Esophagus (tissue), 2 donors: ENCODE results near the gene CCDC57. TPM values are rescaled to one million over a fixed set of nuclear protein-coding genes. Genes with fewer than 3 reads are reported as not detected.

Experiments
- H3K27ac ChIP-seq, 2 donors: one replicate each; pipeline ENCODE4 v1.5.1; 2013; ENCODE audit warnings: low read depth in 2 of 2, mild to moderate bottlenecking in 2 of 2, inconsistent platforms in 1 of 2, low read length in 1 of 2, moderate library complexity in 1 of 2
- H3K27me3 ChIP-seq, 2 donors: one replicate each; pipeline ENCODE4 v1.6.1; 2013; ENCODE audit warnings: low read length in 2 of 2, control low read depth in 1 of 2, mild to moderate bottlenecking in 1 of 2; ENCODE audit not compliant: insufficient read depth in 2 of 2, control insufficient read depth in 1 of 2
- H3K36me3 ChIP-seq, 2 donors: one replicate each; pipeline ENCODE4 v1.6.1; 2013; ENCODE audit warnings: low read length in 1 of 2; ENCODE audit not compliant: control insufficient read depth in 2 of 2, insufficient read depth in 2 of 2
- H3K4me1 ChIP-seq, 2 donors: one replicate each; pipeline ENCODE4 v1.6.1; 2013; ENCODE audit warnings: low read length in 1 of 2; ENCODE audit not compliant: control insufficient read depth in 2 of 2, insufficient read depth in 2 of 2
- H3K4me3 ChIP-seq, 2 donors: one replicate each; pipeline ENCODE4 v1.5.1; 2013; ENCODE audit warnings: low read length in 2 of 2, mild to moderate bottlenecking in 2 of 2, low read depth in 1 of 2, moderate library complexity in 1 of 2
- H3K9me3 ChIP-seq, 2 donors: one replicate each; pipeline ENCODE4 v1.6.1; 2013; ENCODE audit warnings: mild to moderate bottlenecking in 2 of 2, low read depth in 1 of 2, low read length in 1 of 2, moderate library complexity in 1 of 2; ENCODE audit not compliant: control insufficient read depth in 2 of 2, insufficient read depth in 1 of 2
- WGBS, 2 donors: extraction: QIAGEN DNeasy Blood & Tissue Kit; methylation state at CpG; one replicate each; pipeline ENCODE4 v1.1.7; 2013; 5-methylcytosine and 5-hydroxymethylcytosine counted together
- polyA plus RNA-seq, 2 donors: library from polyadenylated mRNA; stranded (reverse); fragments of 200-250 nt; gene quantifications; one replicate each; pipeline ENCODE4 v1.2.3, GENCODE V29; 2013
- donor health status: healthy with polysubstance abuse.
- donor health status: Bipolar disorder and iron deficiency.

The CCDC57 gene
- polyA plus RNA-seq, 2 donors = 16.3 to 33.7 TPM

DNA sequence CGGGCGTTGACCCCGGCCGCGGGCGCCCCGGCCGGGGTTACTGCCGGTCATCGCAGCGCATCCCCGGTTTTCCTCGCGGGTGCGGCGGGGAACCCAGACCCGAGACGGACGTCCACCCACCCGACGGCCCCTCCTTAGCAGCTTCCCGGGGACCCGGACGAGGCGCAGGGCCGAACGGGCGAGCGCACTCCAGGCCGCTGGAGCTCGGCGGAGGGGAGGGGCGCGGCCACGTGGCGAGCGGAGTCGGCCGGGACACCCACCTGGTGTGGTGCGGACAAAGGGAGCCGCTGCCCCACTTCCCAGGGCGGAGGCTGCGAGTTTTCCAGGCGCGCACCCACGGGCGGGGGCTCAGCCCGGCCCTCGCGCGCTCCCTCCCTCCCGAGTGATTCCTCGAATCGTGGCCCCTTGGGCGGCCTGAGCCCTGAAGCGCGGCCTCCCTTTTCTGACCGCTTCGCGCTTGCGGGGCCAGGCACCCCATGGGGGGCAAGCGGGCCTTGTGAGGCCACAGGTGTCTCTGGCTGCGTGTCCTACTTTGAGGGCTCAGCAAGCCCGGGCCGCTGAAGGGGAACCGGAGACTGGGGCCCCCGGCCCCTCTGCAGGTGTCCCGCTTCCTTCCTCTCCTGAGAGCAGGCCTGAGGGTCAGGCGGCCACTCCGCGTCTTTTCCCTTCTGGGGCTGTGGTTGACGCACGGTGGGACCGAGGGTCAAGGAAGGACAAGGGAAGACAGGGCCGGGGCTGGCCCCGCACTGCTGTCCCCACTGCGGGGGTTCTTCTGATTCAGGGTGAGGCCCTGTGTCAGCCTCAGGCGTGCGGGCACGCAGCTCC, 113.5 kb downstream of the CCDC57 start:
- peak overlapping the region; percentile 95 to 98 for H3K27ac ChIP-seq
- peaks cover 13 to 50% of the 10 kb centered on the region in 2 donors for H3K4me1 ChIP-seq
- WGBS, 2 donors = 11 to 13% methylated on average over 78 to 80 of the region's 80 CpGs
- no peaks in the 10 kb centered on the region for H3K27me3 ChIP-seq
- H3K36me3 ChIP-seq = peaks cover 3 to 21% of the 10 kb centered on the region in 2 donors
- H3K9me3 ChIP-seq = no peaks in the 10 kb centered on the region
- H3K4me3 ChIP-seq = peak overlapping the region; percentile 41 to 50

DNA sequence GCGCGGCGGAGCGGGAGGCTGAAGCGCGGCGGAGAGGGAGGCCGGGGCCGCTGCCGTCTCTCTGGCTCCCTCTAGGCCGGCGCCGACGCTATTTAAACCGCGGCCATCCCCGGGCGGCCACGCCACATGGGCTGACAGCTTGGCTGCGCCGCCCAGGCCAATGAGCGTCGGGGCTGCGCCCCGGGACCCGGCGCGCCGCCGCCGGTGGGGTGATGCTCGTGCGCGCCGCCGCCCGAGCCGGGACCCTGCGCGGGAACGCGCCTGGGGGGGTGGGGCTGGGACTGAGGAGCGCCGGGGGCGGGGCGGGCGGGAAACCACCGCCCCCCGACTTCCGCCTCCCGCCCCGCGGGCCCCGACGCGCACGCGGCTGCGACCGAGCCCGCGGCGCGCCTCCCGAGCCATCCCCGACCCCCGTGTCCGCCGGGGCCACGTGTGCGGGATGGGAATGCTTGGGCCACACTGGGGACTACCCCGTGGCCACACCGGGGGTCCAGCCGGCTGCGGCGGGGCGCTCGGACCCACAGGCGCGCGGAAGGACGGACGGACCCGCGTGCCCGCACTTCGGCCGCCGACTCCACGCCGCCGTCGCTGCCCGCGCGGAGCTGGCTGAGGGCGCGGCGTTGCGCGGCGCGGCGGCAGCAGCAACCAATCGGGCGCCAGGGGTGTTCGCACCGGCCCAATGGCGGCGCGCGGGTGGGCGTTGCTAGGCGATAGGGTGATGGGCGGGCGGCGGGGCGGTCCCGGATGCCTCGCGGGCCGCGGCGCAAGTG, 114.3 kb downstream of the CCDC57 start, which contains the start of gene FASN:
Gene FASN, minus strand, starts transcription at position 68 of the 770 bp plus-strand sequence. CDS start 1,791 bp downstream, outside the sequence.
- Histone ChIP-seq H3K9me3 (no peaks in the 10 kb centered on the region), H3K27ac (peak within 1 kb of the TSS; percentile 95 to 98), H3K27me3 (no peaks in the 10 kb centered on the region), H3K4me1 (peaks cover 8 to 43% of the 10 kb centered on the region in 2 donors), H3K4me3 (peak within 1 kb of the TSS; percentile 75 to 84), H3K36me3 (peaks cover 4 to 27% of the 10 kb centered on the region in 2 donors)
- WGBS, 2 donors = 1% methylated on average over 58 to 124 of the region's 124 CpGs

DNA sequence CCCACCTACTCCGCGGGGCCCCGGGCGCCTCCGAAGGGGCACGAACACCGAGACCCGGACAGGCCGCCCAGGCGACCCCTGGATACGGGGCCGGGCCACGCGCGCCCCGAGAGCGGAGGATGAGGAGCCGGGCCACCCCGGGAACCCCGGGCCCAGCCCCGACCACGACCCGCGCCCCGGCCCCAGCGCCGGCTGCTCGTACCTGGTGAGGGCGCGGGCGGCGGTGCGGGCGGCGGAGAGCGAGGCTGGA, 114.8 kb downstream of the CCDC57 start:
- Histone ChIP-seq H3K9me3 (no peaks in the 10 kb centered on the region), H3K36me3 (peaks cover 8 to 32% of the 10 kb centered on the region in 2 donors)

DNA sequence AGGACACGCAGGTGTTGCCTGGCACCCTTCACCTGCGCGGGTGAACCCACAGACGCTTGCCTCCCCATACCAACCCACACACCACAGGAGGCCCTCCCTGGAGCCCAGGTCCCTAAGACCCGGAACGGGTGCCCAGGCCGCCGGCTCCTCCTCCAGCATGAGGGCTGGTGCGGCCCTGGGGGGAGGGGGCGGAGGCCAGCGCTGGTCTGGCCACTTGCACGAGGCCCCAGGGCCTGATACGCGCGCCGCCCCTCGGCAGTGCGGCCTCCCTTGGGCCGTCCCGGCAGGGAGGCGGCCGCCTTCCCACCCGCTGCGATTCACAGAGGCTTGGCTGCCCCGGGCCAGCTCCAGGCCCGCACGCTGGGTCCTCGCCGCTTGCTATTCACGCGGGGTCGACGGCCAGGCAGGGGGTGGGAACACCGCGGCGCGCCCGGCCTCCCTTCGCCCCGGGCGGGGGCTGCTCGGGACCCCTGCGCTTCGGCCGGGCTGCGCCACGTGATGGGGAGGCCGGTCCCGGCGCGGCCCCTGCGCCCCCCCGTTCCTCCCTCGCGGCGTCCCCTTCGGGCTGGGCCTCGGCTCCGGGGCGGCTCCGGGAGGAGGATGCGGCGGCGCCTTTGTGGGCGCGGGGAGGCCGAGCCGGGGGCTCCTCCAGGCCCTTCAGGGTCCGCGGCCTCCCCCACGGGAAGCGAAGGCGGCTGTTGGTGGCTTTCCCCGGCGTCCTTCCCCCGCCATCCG, 115.3 kb downstream of the CCDC57 start:
- Histone ChIP-seq H3K36me3 (peaks cover 8 to 37% of the 10 kb centered on the region in 2 donors), H3K9me3 (no peaks in the 10 kb centered on the region), H3K27me3 (no peaks in the 10 kb centered on the region), H3K4me3 (peak overlapping the region; percentile 75 to 84), H3K4me1 (peaks cover 8 to 43% of the 10 kb centered on the region in 2 donors), H3K27ac (peak overlapping the region; percentile 88 to 95)
- 1 to 2% methylated on average over 56 to 77 of the region's 77 CpGs for WGBS, 2 donors

More for the DNA sequence above, 114.8 kb downstream of the CCDC57 start:
- 0% methylated on average over 19 to 36 of the region's 36 CpGs for WGBS, 2 donors
- H3K4me3 ChIP-seq = peak overlapping the region; percentile 75 to 84
- peaks cover 8 to 43% of the 10 kb centered on the region in 2 donors for H3K4me1 ChIP-seq
- peak overlapping the region; percentile 88 to 95 for H3K27ac ChIP-seq
- no peaks in the 10 kb centered on the region for H3K27me3 ChIP-seq

DNA sequence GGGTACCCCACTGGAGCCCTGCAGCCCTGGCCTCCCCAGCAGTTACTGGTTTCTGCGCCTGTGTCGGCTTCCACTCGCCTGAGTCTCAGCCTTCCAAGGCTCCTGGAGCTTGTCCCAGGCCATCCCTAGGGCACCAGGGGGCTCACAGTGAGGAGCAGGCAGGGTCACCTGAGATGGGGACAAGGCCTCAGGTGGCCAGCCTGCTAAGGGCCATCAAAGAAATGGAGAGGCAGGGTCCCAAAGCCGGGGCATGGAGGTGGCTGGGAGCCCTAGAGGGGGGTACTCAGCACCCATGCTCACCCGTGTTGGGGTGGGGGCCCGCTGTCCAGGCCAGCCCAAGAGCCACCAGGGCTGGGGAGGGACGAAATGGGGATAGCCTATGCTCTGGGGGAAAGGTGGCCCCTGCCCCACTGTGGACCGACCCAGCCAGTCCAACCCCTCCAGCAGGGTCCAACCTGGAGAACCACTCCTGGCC, 115.9 kb downstream of the CCDC57 start:
- Histone ChIP-seq H3K36me3 (peaks cover 13 to 43% of the 10 kb centered on the region in 2 donors), H3K27ac (peak overlapping the region in 1 of 2 donors; percentile 88), H3K4me1 (peaks cover 8 to 43% of the 10 kb centered on the region in 2 donors), H3K27me3 (no peaks in the 10 kb centered on the region), H3K4me3 (peak overlapping the region; percentile 75 to 84), H3K9me3 (no peaks in the 10 kb centered on the region)
- 57 to 66% methylated on average over 7 to 8 of the region's 8 CpGs for WGBS, 2 donors

DNA sequence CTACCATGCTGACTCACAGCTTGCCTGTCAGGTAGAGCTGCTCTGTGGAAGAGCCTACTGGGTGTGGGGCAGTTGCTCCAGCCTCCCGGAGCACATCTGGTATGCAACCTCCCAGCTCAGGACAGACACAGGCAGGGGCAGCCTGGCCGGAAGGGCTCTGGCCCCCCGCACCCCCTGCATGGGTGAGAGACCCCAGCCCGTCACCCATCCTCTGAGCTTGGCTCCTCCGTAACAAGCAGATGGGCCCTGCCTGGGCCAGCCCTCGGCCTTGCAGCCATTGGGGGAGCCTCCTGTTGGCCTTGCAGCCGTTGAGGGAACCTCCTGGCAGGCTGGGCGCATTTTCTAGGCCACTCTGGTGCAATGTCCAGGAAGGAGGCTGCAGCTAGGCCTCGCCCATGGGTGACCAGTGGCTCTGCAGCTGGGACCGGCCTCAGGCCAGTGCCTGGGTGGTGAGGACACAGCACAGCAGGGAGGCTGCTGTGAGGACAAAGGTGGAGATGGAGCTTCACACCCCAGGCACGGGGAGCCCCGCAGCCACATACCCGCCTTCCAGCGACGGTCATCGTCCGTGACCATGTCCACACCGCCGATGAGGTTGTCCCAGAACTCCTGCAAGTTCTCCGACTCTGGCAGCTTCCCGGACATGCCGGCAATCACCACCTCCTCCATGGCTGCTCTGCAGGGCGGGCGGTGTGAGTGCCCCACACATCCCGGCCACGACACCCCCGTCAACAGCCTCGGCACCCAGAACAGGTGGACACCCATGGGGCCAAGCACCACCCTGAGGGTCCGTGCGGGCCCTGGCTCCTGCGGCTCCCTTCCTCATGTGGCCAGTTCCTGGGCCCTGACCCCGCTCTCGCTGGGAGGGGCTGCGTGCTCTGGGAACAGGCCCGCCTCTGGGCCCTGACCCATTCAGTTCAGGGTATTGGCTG, 116.6 kb downstream of the CCDC57 start:
- H3K9me3 ChIP-seq = no peaks in the 10 kb centered on the region
- H3K27me3 ChIP-seq = no peaks in the 10 kb centered on the region
- 93% methylated on average over 35 of the region's 35 CpGs for WGBS, 2 donors
- H3K36me3 ChIP-seq = peaks cover 20 to 50% of the 10 kb centered on the region in 2 donors
- H3K27ac ChIP-seq = no peak overlapping the region
- H3K4me3 ChIP-seq = peak overlapping the region; percentile 75 to 84
- H3K4me1 ChIP-seq = peaks cover 8 to 37% of the 10 kb centered on the region in 2 donors

DNA sequence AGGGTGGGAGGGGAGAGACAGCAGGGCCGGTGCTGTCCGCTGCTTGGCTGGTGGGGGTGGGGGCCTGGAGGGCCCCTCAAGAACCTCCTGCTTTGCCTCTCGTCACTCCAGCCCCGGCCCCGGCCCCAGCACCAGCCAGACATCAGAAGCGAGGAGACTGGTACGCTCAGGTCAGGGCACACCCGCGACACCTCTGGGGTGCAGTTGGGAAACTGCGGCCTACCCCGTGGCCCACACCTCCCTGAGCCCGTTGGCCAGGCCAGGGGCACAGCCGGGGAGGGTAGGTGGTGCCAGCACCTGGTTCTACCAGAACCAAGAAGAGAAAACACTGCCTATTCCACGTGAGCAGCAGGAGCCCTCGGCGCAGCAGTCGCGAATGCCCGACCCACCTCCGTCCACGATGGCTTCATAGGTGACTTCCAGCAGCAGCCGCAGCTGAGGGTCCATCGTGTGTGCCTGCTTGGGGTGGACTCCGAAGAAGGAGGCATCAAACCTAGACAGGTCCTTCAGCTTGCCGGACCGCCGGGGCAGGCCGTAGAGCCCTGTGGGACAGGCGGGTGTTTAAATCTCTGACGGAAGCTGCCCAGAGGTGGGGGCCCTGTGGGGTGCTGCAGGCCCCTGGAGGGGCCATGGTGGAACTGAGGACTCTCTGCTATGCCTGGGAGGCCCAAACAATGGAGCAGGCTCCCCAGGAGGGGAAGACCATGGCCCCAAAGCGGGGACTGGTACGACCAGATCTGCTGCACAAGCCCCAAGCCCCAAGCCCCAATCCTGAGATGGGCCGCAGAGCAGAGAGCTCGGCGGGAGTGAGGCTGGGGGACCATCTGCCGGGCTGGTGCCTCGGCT, 117.5 kb downstream of the CCDC57 start:
- H3K27me3 ChIP-seq = no peaks in the 10 kb centered on the region
- WGBS, 2 donors = 90 to 92% methylated on average over 37 of the region's 37 CpGs
- peaks cover 0 to 2% of the 10 kb centered on the region in 2 donors for H3K9me3 ChIP-seq
- H3K36me3 ChIP-seq = peaks cover 21 to 58% of the 10 kb centered on the region in 2 donors
- no peak overlapping the region for H3K27ac ChIP-seq
- H3K4me1 ChIP-seq = peaks cover 8 to 28% of the 10 kb centered on the region in 2 donors
- H3K4me3 ChIP-seq = no peak overlapping the region
